ENCODE data around the gene SLC9A1.

- no peak for TF ChIP-seq ZNF18 (tag by site-specific recombination; IDR thresholded peaks at IDR 0.05)
- TF ChIP-seq, protein P1, sequence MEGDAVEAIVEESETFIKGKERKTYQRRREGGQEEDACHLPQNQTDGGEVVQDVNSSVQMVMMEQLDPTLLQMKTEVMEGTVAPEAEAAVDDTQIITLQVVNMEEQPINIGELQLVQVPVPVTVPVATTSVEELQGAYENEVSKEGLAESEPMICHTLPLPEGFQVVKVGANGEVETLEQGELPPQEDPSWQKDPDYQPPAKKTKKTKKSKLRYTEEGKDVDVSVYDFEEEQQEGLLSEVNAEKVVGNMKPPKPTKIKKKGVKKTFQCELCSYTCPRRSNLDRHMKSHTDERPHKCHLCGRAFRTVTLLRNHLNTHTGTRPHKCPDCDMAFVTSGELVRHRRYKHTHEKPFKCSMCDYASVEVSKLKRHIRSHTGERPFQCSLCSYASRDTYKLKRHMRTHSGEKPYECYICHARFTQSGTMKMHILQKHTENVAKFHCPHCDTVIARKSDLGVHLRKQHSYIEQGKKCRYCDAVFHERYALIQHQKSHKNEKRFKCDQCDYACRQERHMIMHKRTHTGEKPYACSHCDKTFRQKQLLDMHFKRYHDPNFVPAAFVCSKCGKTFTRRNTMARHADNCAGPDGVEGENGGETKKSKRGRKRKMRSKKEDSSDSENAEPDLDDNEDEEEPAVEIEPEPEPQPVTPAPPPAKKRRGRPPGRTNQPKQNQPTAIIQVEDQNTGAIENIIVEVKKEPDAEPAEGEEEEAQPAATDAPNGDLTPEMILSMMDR (tag by site-specific recombination; IDR thresholded peaks at IDR 0.05), result no peak
- TF ChIP-seq PATZ1 (tag by site-specific recombination; IDR thresholded peaks at IDR 0.05), result no peak
- no peak for TF ChIP-seq ZNF776 (tag by site-specific recombination; IDR thresholded peaks at IDR 0.05; ENCODE audit: borderline replicate concordance)
- no peak for TF ChIP-seq ZSCAN30 (tag by site-specific recombination; IDR thresholded peaks at IDR 0.05)
- no peak for TF ChIP-seq ZNF324 (tag by site-specific recombination; IDR thresholded peaks at IDR 0.05)
- TF ChIP-seq BCL11A (tag by site-specific recombination; IDR thresholded peaks at IDR 0.05; ENCODE audit: low read depth), result no peak
- TF ChIP-seq ZNF121 (tag by site-specific recombination; IDR thresholded peaks at IDR 0.05), result no peak
- TF ChIP-seq YY1 (tag by site-specific recombination; IDR thresholded peaks at IDR 0.05), result no peak
- no peak for TF ChIP-seq ZNF701 (tag by site-specific recombination; IDR thresholded peaks at IDR 0.05)
- no peak for TF ChIP-seq ZNF510 (tag by site-specific recombination; IDR thresholded peaks at IDR 0.05; ENCODE audit: insufficient replicate concordance)
- TF ChIP-seq ZNF707 (tag by site-specific recombination; IDR thresholded peaks at IDR 0.05), result no peak
- TF ChIP-seq, protein P2, sequence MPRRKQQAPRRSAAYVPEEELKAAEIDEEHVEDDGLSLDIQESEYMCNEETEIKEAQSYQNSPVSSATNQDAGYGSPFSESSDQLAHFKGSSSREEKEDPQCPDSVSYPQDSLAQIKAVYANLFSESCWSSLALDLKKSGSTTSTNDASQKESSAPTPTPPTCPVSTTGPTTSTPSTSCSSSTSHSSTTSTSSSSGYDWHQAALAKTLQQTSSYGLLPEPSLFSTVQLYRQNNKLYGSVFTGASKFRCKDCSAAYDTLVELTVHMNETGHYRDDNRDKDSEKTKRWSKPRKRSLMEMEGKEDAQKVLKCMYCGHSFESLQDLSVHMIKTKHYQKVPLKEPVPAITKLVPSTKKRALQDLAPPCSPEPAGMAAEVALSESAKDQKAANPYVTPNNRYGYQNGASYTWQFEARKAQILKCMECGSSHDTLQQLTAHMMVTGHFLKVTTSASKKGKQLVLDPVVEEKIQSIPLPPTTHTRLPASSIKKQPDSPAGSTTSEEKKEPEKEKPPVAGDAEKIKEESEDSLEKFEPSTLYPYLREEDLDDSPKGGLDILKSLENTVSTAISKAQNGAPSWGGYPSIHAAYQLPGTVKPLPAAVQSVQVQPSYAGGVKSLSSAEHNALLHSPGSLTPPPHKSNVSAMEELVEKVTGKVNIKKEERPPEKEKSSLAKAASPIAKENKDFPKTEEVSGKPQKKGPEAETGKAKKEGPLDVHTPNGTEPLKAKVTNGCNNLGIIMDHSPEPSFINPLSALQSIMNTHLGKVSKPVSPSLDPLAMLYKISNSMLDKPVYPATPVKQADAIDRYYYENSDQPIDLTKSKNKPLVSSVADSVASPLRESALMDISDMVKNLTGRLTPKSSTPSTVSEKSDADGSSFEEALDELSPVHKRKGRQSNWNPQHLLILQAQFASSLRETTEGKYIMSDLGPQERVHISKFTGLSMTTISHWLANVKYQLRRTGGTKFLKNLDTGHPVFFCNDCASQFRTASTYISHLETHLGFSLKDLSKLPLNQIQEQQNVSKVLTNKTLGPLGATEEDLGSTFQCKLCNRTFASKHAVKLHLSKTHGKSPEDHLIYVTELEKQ (tag by site-specific recombination; IDR thresholded peaks at IDR 0.05; ENCODE audit: borderline replicate concordance), result no peak
Observed at GRCh38 chr1:27192039-27192529, 37.2 kb upstream of the SLC9A1 start.

All from HEK293 (cell line).